GM19395 (cell line): Measurements from ENCODE around the gene SPTA1.

Experiments
- ATAC-seq: cut with Tn5 transposase; IDR thresholded peaks from one replicate; pipeline ENCODE4 v1.9.1; 2021; ENCODE audit warnings: mild to moderate bottlenecking, moderate library complexity; ENCODE audit not compliant: unreplicated experiment

SPTA1 gene

GRCh38 chr1:158577561-158577960 is 109.0 kb downstream of the SPTA1 start:
- no peak for ATAC-seq

GRCh38 chr1:158572226-158572625 is 114.3 kb downstream of the SPTA1 start:
- no peak for ATAC-seq

GRCh38 chr1:158570480-158570879 is 116.0 kb downstream of the SPTA1 start, which contains the start of gene OR6P1:
OR6P1 (minus strand) TSS chr1:158570580; CDS start chr1:158563604, 6,976 bp downstream.
- ATAC-seq = no peak

- no peak for ATAC-seq
These were observed 121.9 kb downstream of the SPTA1 start for GRCh38 chr1:158564608-158565007.

- no peak for ATAC-seq
These were observed 122.7 kb downstream of the SPTA1 start for GRCh38 chr1:158563853-158564252.
